HAP-1 (cell line): ENCODE results near the gene PROX1.

Experiments
- DNase-seq, 2 experiments: peaks; one replicate each; pipeline ENCODE4 v3.0.0-alpha.2; 2016 to 2020; ENCODE audit warnings: low spot score in 2 of 2
- H3K27me3 ChIP-seq: fragments of 250-450 bp; sonication (Bioruptor Pico); 2 replicates; pipeline ENCODE4 v1.5.1; 2020; ENCODE audit warnings: low read depth, mild to moderate bottlenecking, moderate library complexity
- H3K36me3 ChIP-seq: fragments of 250-450 bp; sonication (Bioruptor Pico); replicated peaks from 2 replicates; pipeline ENCODE4 v1.5.1; 2020; ENCODE audit warnings: mild to moderate bottlenecking
- H3K4me1 ChIP-seq: fragments of 250-450 bp; sonication (Bioruptor Pico); 2 replicates; pipeline ENCODE4 v1.5.1; 2020; ENCODE audit warnings: mild to moderate bottlenecking
- H3K4me3 ChIP-seq: fragments of 250-450 bp; sonication (Bioruptor Pico); 2 replicates; pipeline ENCODE4 v1.5.1; 2020; ENCODE audit warnings: mild to moderate bottlenecking, moderate library complexity
- H3K9me3 ChIP-seq: fragments of 250-450 bp; sonication (Bioruptor Pico); 2 replicates; pipeline ENCODE4 v1.5.1; 2020; ENCODE audit warnings: mild to moderate bottlenecking, moderate library complexity
- in situ Hi-C: fragments of 300-500 bp; cut with MboI; formaldehyde crosslinking; loops from 3 replicates; pipeline ENCODE4 v1.14.3; 2020; ENCODE audit warnings: low sequenced_read_pairs, inconsistent platforms, mixed read lengths

The PROX1 gene

GRCh38 chr1:214028095-214028494, 40.3 kb downstream of the PROX1 start:
- Histone ChIP-seq H3K4me1 (peaks cover 13% of the 10 kb centered on the region), H3K27me3 (no peaks in the 10 kb centered on the region), H3K36me3 (no peaks in the 10 kb centered on the region), H3K9me3 (no peaks in the 10 kb centered on the region), H3K4me3 (no peak overlapping the region)
- in situ Hi-C loops: no loop called here
- no peak for DNase-seq

DNA sequence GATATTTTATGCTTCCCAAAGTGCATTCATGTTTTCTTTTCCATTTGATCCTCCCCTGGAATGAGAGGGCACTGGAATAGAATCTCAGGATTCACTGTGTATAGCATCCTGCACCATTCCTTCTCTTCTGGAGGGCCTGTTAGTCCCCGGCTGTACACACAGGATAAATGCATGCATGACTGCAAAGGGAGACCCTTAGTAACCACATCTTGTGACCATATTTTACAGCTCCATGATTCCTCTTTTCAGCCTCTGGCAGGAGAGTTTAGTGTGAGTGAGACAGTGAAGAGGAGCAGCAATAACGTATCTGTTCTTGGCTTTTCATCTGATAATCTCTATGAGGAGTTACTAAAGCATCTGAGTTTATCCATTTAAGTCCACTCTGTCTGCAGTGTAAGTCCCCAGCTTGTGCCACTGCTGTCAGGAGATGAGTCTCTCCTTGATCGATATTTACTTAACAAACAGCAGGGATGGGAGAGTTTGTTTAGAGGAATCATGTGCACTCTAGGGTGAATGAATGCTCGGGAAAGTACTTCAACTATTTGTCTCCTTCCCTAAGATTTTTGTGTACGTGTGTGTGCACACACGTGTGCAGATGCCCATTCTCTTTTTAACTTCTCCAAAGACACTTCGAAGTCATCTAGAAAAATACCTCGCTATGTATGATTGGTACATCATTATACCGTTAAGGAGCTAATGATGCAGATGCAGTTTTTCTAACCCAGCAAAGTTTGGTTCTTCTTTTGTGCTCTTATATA, 41.1 kb downstream of the PROX1 start:
- Histone ChIP-seq H3K4me3 (no peak overlapping the region), H3K27me3 (no peaks in the 10 kb centered on the region), H3K36me3 (no peaks in the 10 kb centered on the region), H3K9me3 (no peaks in the 10 kb centered on the region), H3K4me1 (peaks cover 13% of the 10 kb centered on the region)
- in situ Hi-C loops: no loop called here
- DNase-seq: no peak

- Histone ChIP-seq H3K4me3 (no peak overlapping the region), H3K27me3 (no peaks in the 10 kb centered on the region), H3K4me1 (peaks cover 13% of the 10 kb centered on the region), H3K36me3 (no peaks in the 10 kb centered on the region), H3K9me3 (no peaks in the 10 kb centered on the region)
- peak; percentile 65 to 79 for DNase-seq
- in situ Hi-C loops: no loop called here
These were observed 42.0 kb downstream of the PROX1 start for GRCh38 chr1:214029796-214030195.

DNA sequence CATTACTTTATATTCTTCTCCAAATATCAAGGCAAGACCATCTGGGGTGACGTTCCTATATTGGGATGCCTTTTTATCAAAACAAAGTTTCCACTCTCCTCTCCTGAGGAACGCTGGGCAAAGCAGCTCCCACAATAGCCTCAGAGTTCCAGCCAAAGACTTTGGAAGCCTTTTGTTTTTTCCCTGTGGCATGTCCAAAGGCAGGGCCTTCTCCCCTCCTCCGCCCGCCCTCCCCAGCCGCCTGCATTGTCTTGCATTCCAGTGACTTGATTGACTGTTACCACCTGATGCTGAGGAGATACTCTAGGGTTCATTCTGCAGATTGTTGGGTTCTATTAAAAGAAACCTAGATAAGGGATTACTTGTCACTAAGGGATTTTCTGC, 43.5 kb downstream of the PROX1 start:
- no peaks in the 10 kb centered on the region for H3K27me3 ChIP-seq
- peak in 1 of 2 experiments; percentile 41 for DNase-seq
- H3K9me3 ChIP-seq: no peaks in the 10 kb centered on the region
- no peak overlapping the region for H3K4me3 ChIP-seq
- in situ Hi-C loops: no loop called here
- no peaks in the 10 kb centered on the region for H3K36me3 ChIP-seq
- H3K4me1 ChIP-seq: peaks cover 13% of the 10 kb centered on the region

- DNase-seq: no peak
- in situ Hi-C loops: no loop called here
- no peaks in the 10 kb centered on the region for H3K9me3 ChIP-seq
- no peak overlapping the region for H3K4me3 ChIP-seq
- H3K27me3 ChIP-seq: no peaks in the 10 kb centered on the region
- no peaks in the 10 kb centered on the region for H3K36me3 ChIP-seq
- H3K4me1 ChIP-seq: no peaks in the 10 kb centered on the region
These were observed 49.7 kb downstream of the PROX1 start for GRCh38 chr1:214037468-214037867.

GRCh38 chr1:214039394-214040018, 51.7 kb downstream of the PROX1 start:
- H3K27me3 ChIP-seq: no peaks in the 10 kb centered on the region
- DNase-seq: no peak
- H3K4me3 ChIP-seq: no peak overlapping the region
- in situ Hi-C loops: no loop called here
- no peaks in the 10 kb centered on the region for H3K4me1 ChIP-seq
- no peaks in the 10 kb centered on the region for H3K9me3 ChIP-seq
- no peaks in the 10 kb centered on the region for H3K36me3 ChIP-seq

DNA sequence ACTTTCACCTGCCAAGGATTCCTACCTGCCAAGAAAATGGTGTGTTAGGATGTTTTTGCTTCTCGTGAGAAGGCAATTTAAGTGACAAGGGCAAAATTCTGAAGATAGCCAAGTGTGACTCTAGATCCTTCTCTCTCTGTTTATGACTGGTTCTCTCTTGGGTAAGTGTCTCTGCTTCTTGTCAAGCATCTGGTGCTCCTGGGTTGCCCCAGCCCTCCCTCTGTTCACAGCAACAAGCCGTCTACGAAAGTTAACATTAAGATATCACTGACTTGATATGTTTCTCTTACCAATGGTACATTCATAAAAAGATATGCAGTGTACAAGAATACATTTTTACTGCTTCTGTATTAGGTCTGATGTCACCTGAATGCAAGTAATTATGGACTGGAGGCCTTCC, 55.4 kb downstream of the PROX1 start:
- Histone ChIP-seq H3K9me3 (peaks cover 3% of the 10 kb centered on the region; the same call in 1 of the 2 replicates), H3K36me3 (no peaks in the 10 kb centered on the region), H3K4me1 (no peaks in the 10 kb centered on the region), H3K27me3 (no peaks in the 10 kb centered on the region), H3K4me3 (no peak overlapping the region)
- in situ Hi-C loops: no loop called here
- DNase-seq: no peak

DNA sequence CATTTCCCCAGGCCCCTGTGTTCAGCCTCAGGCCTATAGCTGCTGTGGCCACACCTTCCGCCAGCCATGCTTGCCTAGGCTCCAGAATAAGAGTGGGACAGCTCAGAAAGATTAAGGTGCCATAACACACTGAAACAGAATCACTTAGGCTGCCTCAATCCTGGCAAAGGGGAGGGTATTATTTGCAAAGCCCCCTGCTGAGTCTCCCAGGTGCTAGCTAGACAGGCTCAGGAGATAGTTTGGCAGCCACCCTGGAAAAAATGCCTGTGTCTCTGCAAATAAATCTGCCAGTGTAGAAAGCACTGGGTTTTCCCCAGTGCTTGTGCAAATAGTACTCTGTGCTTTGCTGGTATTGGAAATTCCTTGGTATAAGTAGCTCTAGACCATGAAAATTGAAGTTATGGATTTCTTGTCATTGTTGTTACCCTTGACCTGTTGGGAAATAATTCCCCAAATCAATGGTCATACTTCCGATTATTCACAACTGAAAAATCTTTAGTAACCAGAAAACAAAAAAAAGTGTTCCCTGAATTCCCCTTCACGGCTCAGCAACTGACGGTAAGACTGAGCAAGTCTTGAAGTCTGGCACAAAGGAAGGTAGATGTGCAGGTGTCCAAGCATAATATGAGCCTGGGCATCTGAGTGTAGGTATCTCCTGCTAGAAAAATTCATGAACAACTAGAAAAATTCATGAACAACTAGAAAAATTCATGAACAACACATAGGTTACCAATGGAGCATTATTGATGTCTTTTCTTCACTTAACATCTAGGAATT, 56.9 kb downstream of the PROX1 start:
- in situ Hi-C loops: no loop called here
- Histone ChIP-seq H3K9me3 (peaks cover 3% of the 10 kb centered on the region; the same call in 1 of the 2 replicates), H3K36me3 (no peaks in the 10 kb centered on the region), H3K27me3 (no peaks in the 10 kb centered on the region), H3K4me1 (no peaks in the 10 kb centered on the region), H3K4me3 (no peak overlapping the region)
- DNase-seq: no peak

GRCh38 chr1:214050513-214051401, 63.0 kb downstream of the PROX1 start:
- no peaks in the 10 kb centered on the region for H3K36me3 ChIP-seq
- DNase-seq: no peak
- H3K4me1 ChIP-seq: no peaks in the 10 kb centered on the region
- H3K9me3 ChIP-seq: peaks cover 3% of the 10 kb centered on the region; the same call in 1 of the 2 replicates
- in situ Hi-C loops: no loop called here
- H3K27me3 ChIP-seq: no peaks in the 10 kb centered on the region
- H3K4me3 ChIP-seq: no peak overlapping the region

DNA sequence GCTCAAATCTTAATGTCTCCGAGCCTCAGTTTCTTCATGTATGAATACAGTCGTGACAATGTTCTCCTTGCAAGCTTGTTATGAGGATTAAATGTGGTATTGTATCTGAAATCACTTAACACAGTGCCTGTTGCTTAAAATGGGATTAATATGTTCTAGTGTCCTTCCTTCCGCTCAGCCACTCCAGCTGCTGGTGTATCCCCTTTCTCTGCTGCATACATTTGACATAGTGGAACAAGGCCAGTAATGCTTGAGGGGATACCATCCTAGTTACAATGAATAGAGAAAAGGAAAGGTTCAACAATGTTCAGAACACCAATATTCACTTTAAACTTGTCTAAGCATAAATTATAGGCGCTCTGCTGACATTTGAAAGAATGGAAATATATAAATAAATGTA, 64.0 kb downstream of the PROX1 start:
- no peak for DNase-seq
- H3K4me1 ChIP-seq: no peaks in the 10 kb centered on the region
- H3K4me3 ChIP-seq: no peak overlapping the region
- no peaks in the 10 kb centered on the region for H3K27me3 ChIP-seq
- in situ Hi-C loops: no loop called here
- peaks cover 3% of the 10 kb centered on the region; the same call in 1 of the 2 replicates for H3K9me3 ChIP-seq
- H3K36me3 ChIP-seq: no peaks in the 10 kb centered on the region

- Histone ChIP-seq H3K4me1 (peaks cover 4% of the 10 kb centered on the region; the same call in 1 of the 2 replicates), H3K36me3 (no peaks in the 10 kb centered on the region), H3K4me3 (no peak overlapping the region), H3K27me3 (no peaks in the 10 kb centered on the region; the same call in 1 of the 2 replicates), H3K9me3 (no peaks in the 10 kb centered on the region)
- in situ Hi-C loops: no loop called here
- no peak for DNase-seq
These were observed 70.3 kb downstream of the PROX1 start for GRCh38 chr1:214058076-214058475.

DNA sequence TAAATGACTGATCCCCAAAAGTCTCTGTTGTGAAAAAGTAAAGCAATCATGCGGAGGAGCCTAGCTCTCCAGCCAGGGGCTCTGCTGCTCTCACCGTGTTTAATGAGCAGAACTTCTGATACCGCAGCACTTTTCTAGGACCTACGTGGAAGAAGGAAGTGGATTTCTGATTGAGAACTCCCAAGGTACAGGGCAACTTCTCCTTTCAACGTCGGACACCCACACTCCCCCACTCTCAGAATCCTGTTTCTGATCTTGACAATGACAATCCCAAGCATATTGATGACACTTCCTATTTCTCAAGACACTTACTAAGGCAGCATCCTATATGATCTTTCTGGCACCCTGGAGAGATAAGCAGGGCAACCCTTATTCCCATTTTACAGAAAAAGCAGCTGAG, 78.4 kb downstream of the PROX1 start:
- H3K4me1 ChIP-seq: no peaks in the 10 kb centered on the region
- peaks cover 11% of the 10 kb centered on the region; the same call in 1 of the 2 replicates for H3K27me3 ChIP-seq
- H3K36me3 ChIP-seq: no peaks in the 10 kb centered on the region
- no peaks in the 10 kb centered on the region for H3K9me3 ChIP-seq
- in situ Hi-C loops: no loop called here
- DNase-seq: no peak
- H3K4me3 ChIP-seq: no peak overlapping the region

GRCh38 chr1:214066936-214067335, 79.2 kb downstream of the PROX1 start:
- no peak for DNase-seq
- in situ Hi-C loops: no loop called here
- Histone ChIP-seq H3K4me1 (no peaks in the 10 kb centered on the region), H3K27me3 (peaks cover 11% of the 10 kb centered on the region; the same call in 1 of the 2 replicates), H3K36me3 (no peaks in the 10 kb centered on the region), H3K9me3 (no peaks in the 10 kb centered on the region), H3K4me3 (no peak overlapping the region)
